LNCaP clone FGC (cell line): ENCODE measurements around the gene TJP1.

ENCODE experiments used
- DNase-seq: peaks from one replicate; pipeline ENCODE4 v3.0.0-alpha.2; 2011; ENCODE audit warnings: low read depth
- H3K4me3 ChIP-seq: 2 replicates; pipeline ENCODE4 v1.5.1; 2011; ENCODE audit warnings: mild to moderate bottlenecking, low read depth, low read length, control low read depth
- CTCF ChIP-seq: IDR thresholded peaks from 2 replicates; pipeline ENCODE4 v1.5.1; 2012; ENCODE audit warnings: mild to moderate bottlenecking; ENCODE audit not compliant: control insufficient read depth, insufficient read depth; ENCODE audit errors: extremely low read depth

TJP1 gene

GRCh38 chr15:29774900-29775299 lies 47.4 kb downstream of the TJP1 start:
- no peak overlapping the region for H3K4me3 ChIP-seq
- no peak for TF ChIP-seq CTCF
- no peak for DNase-seq

- DNase-seq: no peak
- no peak overlapping the region for H3K4me3 ChIP-seq
- TF ChIP-seq CTCF: no peak
Measured at GRCh38 chr15:29773816-29774215, 48.5 kb downstream of the TJP1 start.

- TF ChIP-seq CTCF: no peak
- no peak for DNase-seq
- H3K4me3 ChIP-seq: no peak overlapping the region
Measured at GRCh38 chr15:29773000-29773399, 49.3 kb downstream of the TJP1 start.

GRCh38 chr15:29770796-29771195 lies 51.5 kb downstream of the TJP1 start:
- no peak overlapping the region for H3K4me3 ChIP-seq
- no peak for DNase-seq
- TF ChIP-seq CTCF: no peak

GRCh38 chr15:29765898-29766527 lies 56.3 kb downstream of the TJP1 start:
- no peak overlapping the region for H3K4me3 ChIP-seq
- DNase-seq: no peak
- no peak for TF ChIP-seq CTCF

GRCh38 chr15:29765234-29765841 lies 56.9 kb downstream of the TJP1 start:
- TF ChIP-seq CTCF: no peak
- no peak for DNase-seq

GRCh38 chr15:29759596-29759995 lies 62.7 kb downstream of the TJP1 start:
- DNase-seq: no peak
- TF ChIP-seq CTCF: no peak
- H3K4me3 ChIP-seq: no peak overlapping the region

More at GRCh38 chr15:29765234-29765841, 56.9 kb downstream of the TJP1 start:
- H3K4me3 ChIP-seq: no peak overlapping the region
